ENCODE results near the gene GNAZ.

The GNAZ gene

DNA sequence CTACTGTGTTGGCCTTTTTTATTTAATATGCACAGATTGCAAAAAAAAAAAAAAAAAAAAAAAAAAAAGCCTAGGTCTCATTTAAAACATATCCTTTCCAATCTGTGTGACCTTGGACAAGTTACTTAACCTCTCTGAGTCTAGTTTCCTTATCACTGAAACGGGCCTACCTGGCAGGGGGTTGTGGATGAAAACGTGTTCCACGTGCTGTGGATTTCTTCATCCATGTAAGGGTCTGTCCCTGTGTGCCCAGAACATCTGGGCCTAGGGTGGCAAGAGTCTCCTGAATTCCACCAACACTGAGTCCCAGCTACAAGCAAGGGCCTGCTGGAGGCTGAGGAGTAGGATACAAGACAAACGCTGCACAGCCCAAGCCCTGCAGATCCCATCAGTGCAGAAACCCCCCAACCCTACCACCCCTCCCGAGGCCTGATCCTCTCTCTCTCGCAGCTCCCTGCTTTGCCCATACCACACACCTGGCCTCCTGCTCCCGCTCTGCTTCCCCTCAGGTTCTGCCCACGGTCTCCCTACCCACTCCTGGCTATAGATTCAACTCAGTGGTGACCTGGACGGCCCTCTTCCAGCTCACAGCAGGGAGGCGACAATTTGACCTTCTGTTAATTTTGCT is 4.7 kb upstream of the GNAZ start:
- H3K4me3 ChIP-seq (ENCODE audit: extremely low read depth, insufficient read depth, low read length, poor library complexity, severe bottlenecking), result no peak overlapping the region
- no peak overlapping the region for H3K27ac ChIP-seq (ENCODE audit: low read depth, low read length, severe bottlenecking)
- no peaks in the 10 kb centered on the region for H3K4me1 ChIP-seq (ENCODE audit: control insufficient read depth, insufficient read depth, low read length, poor library complexity, severe bottlenecking)
- H3K36me3 ChIP-seq (ENCODE audit: control insufficient read depth, insufficient read depth, low read length), result no peaks in the 10 kb centered on the region
- 75 to 88% methylated on average over 6 to 8 of the region's 10 CpGs for WGBS, 2 experiments (ENCODE audit: insufficient coverage in 2 of 2)
- no peaks in the 10 kb centered on the region for H3K9me3 ChIP-seq (ENCODE audit: control insufficient read depth, low read length)

- Histone ChIP-seq H3K4me1 (ENCODE audit: control insufficient read depth, insufficient read depth, low read length, poor library complexity, severe bottlenecking) (no peaks in the 10 kb centered on the region), H3K9me3 (ENCODE audit: control insufficient read depth, low read length) (no peaks in the 10 kb centered on the region), H3K4me3 (ENCODE audit: extremely low read depth, insufficient read depth, low read length, poor library complexity, severe bottlenecking) (no peak overlapping the region), H3K27ac (ENCODE audit: low read depth, low read length, severe bottlenecking) (no peak overlapping the region), H3K36me3 (ENCODE audit: control insufficient read depth, insufficient read depth, low read length) (no peaks in the 10 kb centered on the region)
- WGBS, 2 experiments (ENCODE audit: insufficient coverage in 2 of 2), result 80 to 89% methylated on average over 9 of the region's 15 CpGs
Observed at GRCh38 chr22:23066200-23067022, 3.9 kb upstream of the GNAZ start.

DNA sequence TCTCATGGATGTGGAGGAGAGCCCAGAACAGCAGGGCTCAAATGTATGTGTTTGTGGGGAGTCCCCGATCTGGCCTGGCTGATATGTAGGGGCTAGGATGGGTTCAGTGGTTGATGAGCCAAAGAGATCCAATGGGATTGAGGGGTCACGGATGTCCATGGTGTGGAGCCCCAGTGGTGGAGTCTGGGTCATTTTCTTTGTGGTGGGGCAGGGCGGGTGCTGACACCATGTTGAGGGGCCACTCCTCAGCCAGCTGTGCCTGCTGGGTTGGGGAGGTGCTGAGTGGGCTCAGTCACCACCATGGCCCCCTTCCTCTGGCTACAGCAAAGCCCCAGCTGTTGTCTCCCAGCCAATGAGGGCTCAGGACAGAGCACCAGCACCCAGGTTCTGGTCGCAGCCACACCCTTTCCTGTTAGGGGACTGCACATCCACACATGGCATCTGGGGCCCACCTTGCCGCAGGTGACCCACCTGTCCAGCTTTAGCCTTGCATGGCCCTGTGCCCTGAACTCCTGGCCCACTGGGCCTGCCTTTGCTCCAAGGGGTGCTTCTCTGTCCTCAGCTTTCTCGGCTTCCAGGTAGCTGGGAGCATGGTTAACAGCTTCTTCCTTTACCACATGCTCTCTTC is 3.2 kb upstream of the GNAZ start:
- Histone ChIP-seq H3K4me3 (ENCODE audit: extremely low read depth, insufficient read depth, low read length, poor library complexity, severe bottlenecking) (no peak overlapping the region), H3K4me1 (ENCODE audit: control insufficient read depth, insufficient read depth, low read length, poor library complexity, severe bottlenecking) (no peaks in the 10 kb centered on the region), H3K9me3 (ENCODE audit: control insufficient read depth, low read length) (no peaks in the 10 kb centered on the region), H3K36me3 (ENCODE audit: control insufficient read depth, insufficient read depth, low read length) (no peaks in the 10 kb centered on the region), H3K27ac (ENCODE audit: low read depth, low read length, severe bottlenecking) (no peak overlapping the region)
- 90 to 93% methylated on average over 5 to 6 of the region's 6 CpGs for WGBS, 2 experiments (ENCODE audit: insufficient coverage in 2 of 2)

DNA sequence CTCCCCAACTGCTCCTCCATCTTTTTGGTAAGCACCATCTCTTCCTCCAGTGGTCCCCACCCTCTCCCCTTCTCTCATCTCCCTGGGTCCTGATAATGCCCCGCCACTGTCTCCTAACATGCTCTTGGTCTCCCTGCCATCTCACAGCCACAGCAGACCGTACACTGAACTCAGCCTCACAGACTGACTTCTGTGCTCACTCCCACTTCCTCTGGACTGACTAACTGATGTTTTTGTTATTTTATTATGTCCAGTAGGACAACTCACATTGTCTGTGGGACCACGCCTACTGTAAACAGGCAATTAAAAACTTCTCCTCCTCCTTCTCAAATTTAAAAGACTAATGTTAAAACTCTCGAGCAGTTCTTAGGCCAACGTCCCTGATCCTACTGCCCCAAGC is 2.6 kb upstream of the GNAZ start:
- Histone ChIP-seq H3K4me3 (ENCODE audit: extremely low read depth, insufficient read depth, low read length, poor library complexity, severe bottlenecking) (no peak overlapping the region), H3K36me3 (ENCODE audit: control insufficient read depth, insufficient read depth, low read length) (no peaks in the 10 kb centered on the region), H3K4me1 (ENCODE audit: control insufficient read depth, insufficient read depth, low read length, poor library complexity, severe bottlenecking) (no peaks in the 10 kb centered on the region), H3K27ac (ENCODE audit: low read depth, low read length, severe bottlenecking) (no peak overlapping the region), H3K9me3 (ENCODE audit: control insufficient read depth, low read length) (no peaks in the 10 kb centered on the region)
- 96 to 100% methylated on average over 3 to 4 of the region's 5 CpGs for WGBS, 2 experiments (ENCODE audit: insufficient coverage in 2 of 2)

- no peak overlapping the region for H3K4me3 ChIP-seq (ENCODE audit: extremely low read depth, insufficient read depth, low read length, poor library complexity, severe bottlenecking)
- H3K9me3 ChIP-seq (ENCODE audit: control insufficient read depth, low read length), result no peaks in the 10 kb centered on the region
- H3K4me1 ChIP-seq (ENCODE audit: control insufficient read depth, insufficient read depth, low read length, poor library complexity, severe bottlenecking), result no peaks in the 10 kb centered on the region
- H3K36me3 ChIP-seq (ENCODE audit: control insufficient read depth, insufficient read depth, low read length), result no peaks in the 10 kb centered on the region
- no peak overlapping the region for H3K27ac ChIP-seq (ENCODE audit: low read depth, low read length, severe bottlenecking)
- 76 to 93% methylated on average over 7 of the region's 8 CpGs for WGBS, 2 experiments (ENCODE audit: insufficient coverage in 2 of 2)
Observed at GRCh38 chr22:23068096-23068831, 2.1 kb upstream of the GNAZ start.

GRCh38 chr22:23068832-23069385 is 1.4 kb upstream of the GNAZ start:
- Histone ChIP-seq H3K4me3 (ENCODE audit: extremely low read depth, insufficient read depth, low read length, poor library complexity, severe bottlenecking) (no peak overlapping the region), H3K4me1 (ENCODE audit: control insufficient read depth, insufficient read depth, low read length, poor library complexity, severe bottlenecking) (no peaks in the 10 kb centered on the region), H3K9me3 (ENCODE audit: control insufficient read depth, low read length) (no peaks in the 10 kb centered on the region), H3K27ac (ENCODE audit: low read depth, low read length, severe bottlenecking) (no peak overlapping the region), H3K36me3 (ENCODE audit: control insufficient read depth, insufficient read depth, low read length) (no peaks in the 10 kb centered on the region)
- WGBS, 2 experiments (ENCODE audit: insufficient coverage in 2 of 2), result 83 to 91% methylated on average over 6 to 8 of the region's 8 CpGs

GRCh38 chr22:23069502-23070357 is 589 bp upstream of the GNAZ start:
- Histone ChIP-seq H3K9me3 (ENCODE audit: control insufficient read depth, low read length) (no peaks in the 10 kb centered on the region), H3K27ac (ENCODE audit: low read depth, low read length, severe bottlenecking) (no peak overlapping the region), H3K36me3 (ENCODE audit: control insufficient read depth, insufficient read depth, low read length) (no peaks in the 10 kb centered on the region), H3K4me3 (ENCODE audit: extremely low read depth, insufficient read depth, low read length, poor library complexity, severe bottlenecking) (peak overlapping the region; percentile 40), H3K4me1 (ENCODE audit: control insufficient read depth, insufficient read depth, low read length, poor library complexity, severe bottlenecking) (no peaks in the 10 kb centered on the region)
- WGBS, 2 experiments (ENCODE audit: insufficient coverage in 2 of 2), result 5 to 6% methylated on average over 46 to 49 of the region's 74 CpGs

DNA sequence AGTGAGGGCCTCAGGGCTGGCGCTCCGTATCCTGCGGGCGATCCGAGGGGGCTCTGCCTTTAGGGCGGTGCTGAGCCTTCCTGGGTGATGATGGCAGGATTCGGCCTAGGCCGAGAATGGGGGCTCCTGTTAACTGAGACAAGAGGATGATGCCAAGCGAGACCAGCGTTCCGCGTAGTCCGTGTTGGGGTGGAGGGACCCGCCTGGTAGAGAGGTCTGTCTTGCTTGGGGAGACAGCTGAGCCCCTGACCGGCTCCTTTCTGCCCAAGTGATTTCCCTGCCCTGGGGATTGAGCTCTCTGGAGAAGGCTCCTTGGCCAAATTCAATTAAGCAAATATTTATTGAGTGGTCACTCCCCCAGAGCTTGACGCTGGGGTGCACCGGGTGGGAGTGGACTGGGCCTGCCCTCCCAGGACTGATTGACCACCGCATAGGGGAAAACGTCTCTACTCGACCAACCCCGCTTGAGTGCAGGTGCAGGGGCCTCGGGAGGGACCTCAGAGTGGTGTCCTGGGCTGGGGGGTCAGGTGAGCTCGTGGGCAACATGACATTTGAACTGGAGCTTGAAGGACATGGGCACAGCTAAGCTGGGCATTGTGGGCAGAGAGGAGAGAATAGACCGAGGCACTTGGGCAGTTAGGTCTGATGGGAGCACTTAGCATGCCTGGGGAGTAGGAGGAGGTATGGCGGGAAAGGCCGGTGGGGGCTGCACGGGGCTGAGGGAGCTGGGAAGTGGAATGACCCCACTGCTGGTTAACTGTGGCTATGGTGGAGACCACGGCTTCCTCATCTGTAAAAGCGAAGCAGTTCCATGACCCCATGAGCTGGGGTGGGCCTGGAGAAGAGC is 1.1 kb downstream of the GNAZ start:
- Histone ChIP-seq H3K27ac (ENCODE audit: low read depth, low read length, severe bottlenecking) (no peak overlapping the region), H3K9me3 (ENCODE audit: control insufficient read depth, low read length) (no peaks in the 10 kb centered on the region), H3K4me1 (ENCODE audit: control insufficient read depth, insufficient read depth, low read length, poor library complexity, severe bottlenecking) (no peaks in the 10 kb centered on the region), H3K36me3 (ENCODE audit: control insufficient read depth, insufficient read depth, low read length) (no peaks in the 10 kb centered on the region), H3K4me3 (ENCODE audit: extremely low read depth, insufficient read depth, low read length, poor library complexity, severe bottlenecking) (peak overlapping the region; percentile 49)
- WGBS, 2 experiments (ENCODE audit: insufficient coverage in 2 of 2), result 64 to 67% methylated on average over 20 to 27 of the region's 29 CpGs

DNA sequence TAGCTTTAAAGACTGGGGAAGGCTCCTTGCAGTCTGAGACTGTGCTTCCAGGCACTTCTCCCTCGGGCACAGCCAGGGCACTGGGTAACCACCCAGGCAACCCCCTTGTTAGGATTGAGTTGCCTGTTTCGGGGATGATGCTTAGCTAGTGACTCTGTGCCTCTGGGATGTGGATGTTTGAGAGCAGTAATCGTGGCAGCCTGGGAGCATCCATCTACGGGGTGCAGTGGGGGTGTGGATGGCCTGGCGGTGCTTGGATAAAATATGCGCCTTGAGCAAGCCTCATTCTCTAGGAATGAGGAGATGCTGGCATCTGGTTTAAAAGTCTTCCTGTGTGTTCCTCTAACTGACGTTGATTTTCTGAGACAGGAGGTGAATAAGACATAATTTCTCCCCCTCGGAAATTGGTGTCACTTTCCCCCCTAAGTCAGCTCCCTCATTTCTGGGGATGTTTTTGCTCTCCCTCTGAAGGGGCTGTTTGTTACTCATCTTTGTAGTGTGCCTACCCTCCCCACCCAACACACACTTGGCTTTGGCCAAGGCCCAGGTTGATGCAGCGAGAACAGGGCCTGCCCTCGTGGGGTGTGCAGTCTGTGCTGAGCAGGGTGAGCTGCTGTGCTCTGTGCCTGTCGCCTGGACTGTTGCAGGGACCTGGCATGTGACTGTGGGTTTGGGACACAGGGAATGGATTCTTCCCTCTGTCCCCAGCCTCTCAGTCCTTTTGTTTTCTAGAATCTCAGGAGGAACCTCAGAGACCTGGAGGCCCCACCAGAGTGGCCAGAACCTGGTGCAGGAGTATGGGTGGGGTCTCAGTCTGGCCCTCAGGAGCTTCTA is 2.0 kb downstream of the GNAZ start:
- H3K36me3 ChIP-seq (ENCODE audit: control insufficient read depth, insufficient read depth, low read length), result no peaks in the 10 kb centered on the region
- H3K9me3 ChIP-seq (ENCODE audit: control insufficient read depth, low read length), result no peaks in the 10 kb centered on the region
- H3K4me1 ChIP-seq (ENCODE audit: control insufficient read depth, insufficient read depth, low read length, poor library complexity, severe bottlenecking), result no peaks in the 10 kb centered on the region
- no peak overlapping the region for H3K4me3 ChIP-seq (ENCODE audit: extremely low read depth, insufficient read depth, low read length, poor library complexity, severe bottlenecking)
- 85 to 94% methylated on average over 6 to 8 of the region's 11 CpGs for WGBS, 2 experiments (ENCODE audit: insufficient coverage in 2 of 2)
- H3K27ac ChIP-seq (ENCODE audit: low read depth, low read length, severe bottlenecking), result no peak overlapping the region
